ENCODE measurements around the gene TPSB2. TPM values are rescaled to one million over a fixed set of nuclear protein-coding genes. Genes with fewer than 3 reads are reported as not detected.

TPSB2 gene
- polyA plus RNA-seq, 1 donor from 2014 or later: not detected

DNA sequence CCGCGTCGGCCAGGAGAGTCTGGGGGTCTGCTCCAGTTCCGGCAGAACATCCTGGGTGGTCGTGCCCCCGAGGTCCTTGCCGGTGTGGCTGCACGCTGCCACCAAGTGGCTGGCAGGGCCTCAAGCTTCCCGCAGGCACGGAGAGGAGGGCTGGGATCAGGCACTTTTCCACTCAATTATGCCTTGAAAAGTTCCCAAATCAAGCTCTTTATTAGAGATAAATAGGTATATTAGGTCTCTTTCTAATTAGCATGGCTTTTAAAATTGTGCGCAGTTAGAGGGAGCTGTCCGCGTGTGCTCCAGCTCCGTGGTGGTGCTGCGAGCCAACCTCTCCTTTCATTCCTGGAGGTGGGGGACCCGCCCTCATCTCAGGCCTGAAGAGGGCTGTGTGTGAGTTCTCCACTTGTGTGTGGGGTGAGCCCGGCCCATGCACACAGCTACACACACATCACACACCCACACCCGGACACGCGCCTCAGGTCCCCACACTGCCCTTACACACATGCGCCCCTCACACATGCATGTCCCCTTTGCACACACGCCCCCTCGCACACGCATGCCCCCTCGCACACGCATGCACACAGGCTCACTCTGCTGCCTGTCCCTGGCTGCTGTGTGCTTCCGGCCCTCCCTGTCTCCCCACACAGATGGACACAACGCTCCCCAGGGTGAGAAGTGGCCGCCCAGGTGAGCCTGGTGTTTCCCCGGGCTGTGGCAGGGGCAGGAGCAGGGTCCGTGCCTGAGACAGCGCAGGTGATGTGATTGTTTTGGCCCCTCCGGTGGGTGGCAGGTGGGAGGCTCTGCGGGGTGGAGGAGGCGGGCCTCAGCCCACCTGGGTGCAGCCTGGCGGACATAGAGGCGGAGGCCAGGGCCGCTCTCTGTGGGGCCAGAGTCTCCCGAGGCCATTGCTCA is 48.3 kb downstream of the TPSB2 start:
- H3K4me1 Mint-ChIP-seq: no peaks in the 10 kb centered on the region
- H3K4me3 Mint-ChIP-seq: no peak overlapping the region
- no peaks in the 10 kb centered on the region for H3K36me3 Mint-ChIP-seq
- no peaks in the 10 kb centered on the region for H3K9me3 Mint-ChIP-seq
- no peak overlapping the region for H3K27ac Mint-ChIP-seq
- no peaks in the 10 kb centered on the region for H3K27me3 Mint-ChIP-seq

DNA sequence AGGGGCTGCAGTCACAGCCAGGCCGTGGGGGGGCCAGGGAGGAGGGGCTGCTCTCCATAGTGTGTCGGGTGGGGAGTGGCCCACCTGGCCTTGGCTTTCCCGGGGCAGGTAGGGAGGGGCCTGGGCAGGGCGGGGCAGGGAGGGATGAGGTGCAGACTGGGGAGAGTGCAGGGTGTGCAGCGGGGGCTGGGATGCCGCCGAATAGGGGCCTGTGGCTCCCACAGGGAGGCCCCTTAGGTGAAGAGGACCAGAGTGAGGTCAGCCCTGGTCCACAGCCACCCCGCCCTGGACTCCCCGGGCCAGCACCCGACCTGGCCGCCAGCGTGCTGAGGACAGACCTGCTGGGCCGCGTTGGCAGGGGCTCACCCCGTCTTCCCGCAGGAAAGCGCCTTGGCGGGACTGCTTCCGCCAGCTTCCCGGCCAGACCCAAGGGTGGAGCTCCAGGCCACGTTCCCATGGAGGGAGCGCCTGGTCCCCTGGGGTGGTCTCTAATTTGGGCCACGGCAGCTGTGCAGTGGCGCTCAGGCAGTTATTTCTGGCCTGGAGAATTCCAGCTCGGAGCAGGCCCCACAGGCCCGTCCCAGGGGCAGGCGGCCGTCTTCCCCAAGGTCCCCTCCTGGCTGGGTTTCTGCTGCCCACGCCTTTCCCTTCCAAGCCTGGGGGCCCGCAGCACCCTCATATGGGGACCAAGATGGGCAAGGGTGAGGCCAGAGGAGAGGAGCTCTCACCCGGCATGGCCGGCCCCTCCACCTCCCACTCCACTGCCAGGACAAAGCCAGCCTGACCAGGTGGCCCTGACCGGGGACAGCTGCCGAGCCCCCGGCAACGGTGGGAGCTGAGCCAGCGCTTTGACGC is 49.2 kb downstream of the TPSB2 start:
- Mint-ChIP-seq H3K27me3 (no peaks in the 10 kb centered on the region), H3K4me3 (no peak overlapping the region), H3K4me1 (no peaks in the 10 kb centered on the region)

More for the DNA sequence above, 49.2 kb downstream of the TPSB2 start:
- Mint-ChIP-seq H3K9me3 (no peaks in the 10 kb centered on the region), H3K36me3 (no peaks in the 10 kb centered on the region), H3K27ac (no peak overlapping the region)

Other genes starting within 250 kb of the TPSB2 start
- gene SOX8, start 248.4 kb downstream of the TPSB2 start, polyA plus RNA-seq: 0.48 TPM
- not detected for gene SSTR5, start 157.4 kb downstream of the TPSB2 start, polyA plus RNA-seq
- not detected for gene C1QTNF8, start 133.9 kb downstream of the TPSB2 start, polyA plus RNA-seq
- gene CACNA1H, start 77.1 kb downstream of the TPSB2 start, polyA plus RNA-seq: not detected
- gene TPSG1, start 4.9 kb downstream of the TPSB2 start, polyA plus RNA-seq: not detected
- gene TPSAB1, start 10.5 kb upstream of the TPSB2 start, polyA plus RNA-seq: not detected
- gene TPSD1, start 25.9 kb upstream of the TPSB2 start, polyA plus RNA-seq: not detected
- 165 TPM for gene UBE2I, start 79.5 kb upstream of the TPSB2 start, polyA plus RNA-seq
- 26.0 TPM for gene BAIAP3, start 103.5 kb upstream of the TPSB2 start, polyA plus RNA-seq
- 116 TPM for gene TSR3, start 121.7 kb upstream of the TPSB2 start, polyA plus RNA-seq
- gene GNPTG, start 121.7 kb upstream of the TPSB2 start, polyA plus RNA-seq: 55.9 TPM
- 9.2 TPM for gene UNKL, start 184.5 kb upstream of the TPSB2 start, polyA plus RNA-seq
- 37.0 TPM for gene UQCC4, start 190.6 kb upstream of the TPSB2 start, polyA plus RNA-seq
- gene PERCC1, start 200.9 kb upstream of the TPSB2 start, polyA plus RNA-seq: not detected
- 1.5 TPM for gene CCDC154, start 214.4 kb upstream of the TPSB2 start, polyA plus RNA-seq
- gene CLCN7, start 244.8 kb upstream of the TPSB2 start, polyA plus RNA-seq: 102 TPM